NB4 (cell line): ENCODE results near the gene NOTCH3.

Experiments used
- CTCF ChIP-seq: IDR thresholded peaks from one replicate; pipeline ENCODE4 v1.5.1; 2012; ENCODE audit warnings: low read depth, low read length
- MAX ChIP-seq: IDR thresholded peaks from 2 replicates; pipeline ENCODE4 v1.6.1; 2011; ENCODE audit warnings: low read depth, low read length
- MYC ChIP-seq: IDR thresholded peaks from 2 replicates; pipeline ENCODE4 v1.6.1; 2011; ENCODE audit warnings: low read depth, low read length
- POLR2A ChIP-seq: IDR thresholded peaks from 2 replicates; pipeline ENCODE4 v1.6.1; 2011; ENCODE audit warnings: mild to moderate bottlenecking; ENCODE audit not compliant: insufficient read length; ENCODE audit errors: extremely low read depth

DNA sequence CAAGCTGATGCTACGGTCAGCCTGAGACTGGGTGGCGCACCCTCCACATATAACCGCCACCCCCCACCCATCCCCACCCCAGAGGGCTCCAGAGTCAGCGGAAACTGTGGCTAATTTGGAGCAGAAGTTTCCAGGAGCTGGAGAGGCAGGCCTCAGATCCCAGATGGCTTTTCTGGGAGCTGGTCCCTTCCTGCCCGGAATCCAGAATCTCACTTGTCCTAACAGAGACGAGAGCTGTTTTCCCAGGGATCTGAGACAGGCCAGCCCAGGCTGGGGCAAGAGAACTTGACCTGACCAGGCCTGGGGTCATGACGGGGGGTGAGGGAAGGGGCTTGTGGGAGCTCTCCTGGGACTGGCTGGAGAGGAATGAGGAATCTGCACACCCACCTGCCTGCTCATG lies 25.0 kb upstream of the NOTCH3 start:
- TF ChIP-seq POLR2A (no peak), CTCF (no peak), MAX (no peak), MYC (no peak)
